Activated naive CD4-positive, alpha-beta T cell treated with Interleukin-2 at 50 U/mL for 16 hours (primary cell): ENCODE measurements around the gene KDM4B.

ENCODE experiments used
- DNase-seq: peaks from one replicate; pipeline ENCODE4 v3.0.0-alpha.2; 2020

The KDM4B gene

GRCh38 chr19:5074830-5075394 lies 106.0 kb downstream of the KDM4B start:
- DNase-seq: no peak

- no peak for DNase-seq
Measured at GRCh38 chr19:5075597-5075996, 106.7 kb downstream of the KDM4B start.

GRCh38 chr19:5076440-5077208 lies 107.7 kb downstream of the KDM4B start:
- DNase-seq: no peak

GRCh38 chr19:5077209-5077515 lies 108.2 kb downstream of the KDM4B start:
- no peak for DNase-seq

- no peak for DNase-seq
Measured at GRCh38 chr19:5078182-5078581, 109.3 kb downstream of the KDM4B start.

- DNase-seq: no peak
Measured at GRCh38 chr19:5078666-5079065, 109.8 kb downstream of the KDM4B start.

GRCh38 chr19:5079071-5079774 lies 110.3 kb downstream of the KDM4B start:
- no peak for DNase-seq

GRCh38 chr19:5080030-5080654 lies 111.2 kb downstream of the KDM4B start:
- no peak for DNase-seq

GRCh38 chr19:5080809-5081208 lies 111.9 kb downstream of the KDM4B start:
- no peak for DNase-seq

GRCh38 chr19:5081443-5082161 lies 112.7 kb downstream of the KDM4B start:
- DNase-seq: no peak

GRCh38 chr19:5083547-5083965 lies 114.6 kb downstream of the KDM4B start:
- no peak for DNase-seq

- no peak for DNase-seq
Measured at GRCh38 chr19:5085566-5085965, 116.7 kb downstream of the KDM4B start.

- no peak for DNase-seq
Measured at GRCh38 chr19:5086230-5086629, 117.3 kb downstream of the KDM4B start.

- no peak for DNase-seq
Measured at GRCh38 chr19:5086725-5087439, 118.0 kb downstream of the KDM4B start.

- DNase-seq: no peak
Measured at GRCh38 chr19:5089283-5089682, 120.4 kb downstream of the KDM4B start.

- DNase-seq: no peak
Measured at GRCh38 chr19:5090465-5091017, 121.6 kb downstream of the KDM4B start.

- DNase-seq: no peak
Measured at GRCh38 chr19:5091018-5091683, 122.2 kb downstream of the KDM4B start.

GRCh38 chr19:5091684-5092480 lies 123.0 kb downstream of the KDM4B start:
- DNase-seq: no peak

GRCh38 chr19:5092481-5092843 lies 123.5 kb downstream of the KDM4B start:
- no peak for DNase-seq

- no peak for DNase-seq
Measured at GRCh38 chr19:5093297-5093928, 124.5 kb downstream of the KDM4B start.
